Stimulated activated CD4-positive, alpha-beta T cell treated with anti-CD3 and anti-CD28 coated beads, Interleukin-15, amount 100 ng/mL, for 48 hours (primary cell): ENCODE data around the gene OPN1MW2.
"Not testable (repeated sequence)": the region's sequence is repeated elsewhere in the genome, so short reads cannot be mapped to it uniquely, and the experiment has no call there.

ENCODE experiments used
- DNase-seq, 2 donors: peaks; one replicate each; pipeline ENCODE4 v3.0.0-alpha.2; 2020; ENCODE audit warnings: low read depth in 2 of 2

OPN1MW2 gene

GRCh38 chrX:154219456-154219855, at the start of gene OPN1MW2:
Gene OPN1MW2 (plus strand): TSS chrX:154219756. CDS start chrX:154219816, 60 bp downstream.
- not testable (repeated sequence) for DNase-seq

- DNase-seq = not testable (repeated sequence)
Observed at GRCh38 chrX:154172535-154172943, 47.0 kb upstream of the OPN1MW2 start.

- DNase-seq = not testable (repeated sequence)
Observed at GRCh38 chrX:154174356-154174755, 45.2 kb upstream of the OPN1MW2 start.

GRCh38 chrX:154182296-154182695, 37.3 kb upstream of the OPN1MW2 start, which contains the start of gene OPN1MW:
Gene OPN1MW (plus strand): TSS chrX:154182596. CDS start chrX:154182678, 82 bp downstream.
- not testable (repeated sequence) for DNase-seq

- not testable (repeated sequence) for DNase-seq
Observed at GRCh38 chrX:154183794-154184193, 35.8 kb upstream of the OPN1MW2 start.

- not testable (repeated sequence) for DNase-seq
Observed at GRCh38 chrX:154192846-154193245, 26.7 kb upstream of the OPN1MW2 start.

GRCh38 chrX:154194316-154194715, 25.2 kb upstream of the OPN1MW2 start:
- not testable (repeated sequence) for DNase-seq

GRCh38 chrX:154196466-154196865, 23.1 kb upstream of the OPN1MW2 start:
- DNase-seq = not testable (repeated sequence)

- not testable (repeated sequence) for DNase-seq
Observed at GRCh38 chrX:154209670-154210418, 9.7 kb upstream of the OPN1MW2 start.

GRCh38 chrX:154211057-154211456, 8.5 kb upstream of the OPN1MW2 start:
- not testable (repeated sequence) for DNase-seq

GRCh38 chrX:154211499-154211898, 8.1 kb upstream of the OPN1MW2 start:
- not testable (repeated sequence) for DNase-seq

GRCh38 chrX:154225292-154225691, 5.7 kb downstream of the OPN1MW2 start:
- not testable (repeated sequence) for DNase-seq

GRCh38 chrX:154226706-154227105, 7.2 kb downstream of the OPN1MW2 start:
- not testable (repeated sequence) for DNase-seq

- DNase-seq = not testable (repeated sequence)
Observed at GRCh38 chrX:154231443-154231842, 11.9 kb downstream of the OPN1MW2 start.

- DNase-seq = not testable (repeated sequence)
Observed at GRCh38 chrX:154233620-154234019, 14.1 kb downstream of the OPN1MW2 start.

GRCh38 chrX:154238939-154239559, 19.5 kb downstream of the OPN1MW2 start:
- DNase-seq = not testable (repeated sequence)

- DNase-seq = not testable (repeated sequence)
Observed at GRCh38 chrX:154239982-154240503, 20.5 kb downstream of the OPN1MW2 start.

- DNase-seq = not testable (repeated sequence)
Observed at GRCh38 chrX:154247377-154248045, 28.0 kb downstream of the OPN1MW2 start.

- DNase-seq = not testable (repeated sequence)
Observed at GRCh38 chrX:154248076-154248475, 28.5 kb downstream of the OPN1MW2 start.

GRCh38 chrX:154257282-154257681, 37.7 kb downstream of the OPN1MW2 start, which contains the start of gene OPN1MW3:
Gene OPN1MW3 (plus strand): TSS chrX:154257582. CDS start chrX:154257620, 38 bp downstream.
- DNase-seq = not testable (repeated sequence)

- DNase-seq = not testable (repeated sequence)
Observed at GRCh38 chrX:154258711-154259110, 39.2 kb downstream of the OPN1MW2 start.

- not testable (repeated sequence) for DNase-seq
Observed at GRCh38 chrX:154263072-154263471, 43.5 kb downstream of the OPN1MW2 start.
